GM10847 (cell line): Measurements from ENCODE around the gene CCDC194.

Experiments used
- POLR2A ChIP-seq: IDR thresholded peaks from 2 replicates; pipeline ENCODE4 v1.6.1; 2011; ENCODE audit not compliant: insufficient read length; ENCODE audit errors: extremely low read depth

CCDC194 gene

DNA sequence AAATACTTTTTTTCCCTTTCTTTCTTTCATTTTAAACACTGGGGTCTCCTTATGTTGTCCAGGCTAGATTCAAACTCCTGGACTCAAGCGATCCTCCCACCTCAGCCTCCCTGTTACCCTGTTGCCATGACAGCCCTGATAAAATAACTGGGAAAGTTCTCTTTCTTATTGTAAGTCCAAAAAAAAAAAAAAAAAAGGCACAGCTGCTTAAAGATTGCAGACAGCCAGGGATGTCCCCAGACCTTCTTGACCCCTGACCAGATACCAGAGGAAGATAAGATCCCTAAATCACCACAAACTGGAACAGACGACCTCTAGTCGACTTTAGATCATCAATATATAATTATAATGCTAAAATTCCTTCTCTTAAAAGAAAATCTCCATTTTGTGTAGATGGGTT lies 24.7 kb upstream of the CCDC194 start:
- no peak for TF ChIP-seq POLR2A

DNA sequence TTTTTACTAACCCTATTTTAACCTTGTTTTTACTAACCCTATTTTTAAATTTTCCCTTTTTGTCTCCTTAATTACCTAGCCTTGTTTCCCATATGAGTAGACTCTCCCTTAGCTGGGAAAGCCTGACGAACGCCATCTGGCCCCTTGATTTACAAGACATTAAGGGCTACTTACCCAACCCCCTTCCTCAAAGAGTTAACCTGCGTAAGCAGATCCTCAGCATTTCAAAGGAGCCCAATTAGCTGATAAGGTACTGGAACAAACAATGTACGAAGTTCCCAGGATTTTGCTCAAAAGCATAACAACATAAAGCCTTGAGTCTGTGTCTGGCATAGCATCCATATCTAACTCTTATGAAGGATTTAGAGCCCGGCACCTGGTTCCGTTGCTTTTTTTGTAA lies 21.1 kb upstream of the CCDC194 start:
- no peak for TF ChIP-seq POLR2A

DNA sequence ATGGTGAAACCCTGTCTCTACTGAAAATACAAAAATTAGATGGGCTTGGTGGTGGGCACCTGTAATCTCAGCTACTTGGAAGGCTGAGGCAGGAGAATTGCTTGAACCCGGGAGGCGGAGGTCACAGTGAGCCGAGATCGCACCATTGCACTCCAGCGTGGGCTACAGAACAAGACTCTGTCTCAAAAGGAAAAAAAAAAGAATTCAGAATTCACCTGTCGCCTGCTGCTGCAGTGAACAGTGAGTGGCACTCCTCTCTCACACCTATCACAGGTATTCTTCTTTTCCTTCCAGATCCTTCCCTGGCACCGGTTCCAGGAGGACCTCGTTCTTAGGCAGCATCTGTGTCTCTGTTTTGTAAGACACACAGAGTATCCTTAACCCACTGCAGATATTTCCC lies 20.1 kb upstream of the CCDC194 start:
- TF ChIP-seq POLR2A = no peak

DNA sequence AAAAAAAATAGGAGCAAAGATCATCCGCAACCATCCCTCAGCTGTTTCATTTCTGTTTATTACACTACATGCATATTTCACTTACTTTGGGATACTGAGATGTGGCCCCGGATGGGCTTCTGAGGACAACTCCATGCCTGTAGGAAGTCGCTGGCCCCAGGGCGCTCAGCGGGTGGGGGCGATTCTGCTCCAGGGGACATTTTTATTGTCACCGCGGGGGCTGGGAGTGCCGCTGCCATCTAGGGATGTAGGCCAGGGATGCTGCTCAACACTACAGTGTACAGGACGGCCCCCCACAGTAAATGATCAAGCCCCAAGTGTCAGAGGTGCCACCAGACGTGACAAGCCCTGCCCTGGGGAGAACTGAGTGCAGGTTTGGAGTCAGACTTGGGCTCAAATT lies 17.8 kb upstream of the CCDC194 start:
- no peak for TF ChIP-seq POLR2A

DNA sequence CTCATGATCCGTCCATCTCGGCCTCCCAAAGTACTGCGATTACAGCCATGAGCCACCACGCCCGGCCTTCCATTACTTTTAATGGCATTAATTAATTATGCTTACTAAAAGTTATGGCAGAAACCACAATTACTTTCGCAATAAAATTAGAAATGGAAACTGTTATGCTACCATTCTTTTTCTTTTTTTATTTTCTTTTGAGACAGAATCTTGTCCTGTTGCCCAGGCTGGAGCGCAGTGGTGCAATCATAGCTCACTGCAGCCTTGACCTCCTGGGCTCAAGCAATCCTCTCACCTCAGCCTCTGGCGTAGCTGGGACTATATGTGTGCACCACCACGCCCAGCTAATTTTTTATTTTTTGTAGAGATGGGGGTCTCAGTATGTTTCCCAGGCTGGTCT lies 16.0 kb upstream of the CCDC194 start:
- no peak for TF ChIP-seq POLR2A

DNA sequence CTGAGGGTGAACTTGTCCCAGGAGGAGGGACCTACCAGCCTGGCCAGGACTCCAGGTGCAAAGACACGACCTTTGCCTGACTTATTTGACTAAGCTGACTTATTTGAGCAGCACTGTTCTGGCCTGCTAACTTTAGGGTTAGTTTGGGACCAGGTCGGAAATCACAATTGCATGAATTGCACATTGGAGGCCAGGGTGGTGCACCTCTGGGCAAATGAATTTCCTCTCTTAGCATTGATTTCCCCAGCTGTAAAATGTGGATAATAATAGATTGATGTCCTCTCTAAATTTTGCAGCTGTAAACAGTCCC lies 12.8 kb upstream of the CCDC194 start:
- TF ChIP-seq POLR2A = no peak

DNA sequence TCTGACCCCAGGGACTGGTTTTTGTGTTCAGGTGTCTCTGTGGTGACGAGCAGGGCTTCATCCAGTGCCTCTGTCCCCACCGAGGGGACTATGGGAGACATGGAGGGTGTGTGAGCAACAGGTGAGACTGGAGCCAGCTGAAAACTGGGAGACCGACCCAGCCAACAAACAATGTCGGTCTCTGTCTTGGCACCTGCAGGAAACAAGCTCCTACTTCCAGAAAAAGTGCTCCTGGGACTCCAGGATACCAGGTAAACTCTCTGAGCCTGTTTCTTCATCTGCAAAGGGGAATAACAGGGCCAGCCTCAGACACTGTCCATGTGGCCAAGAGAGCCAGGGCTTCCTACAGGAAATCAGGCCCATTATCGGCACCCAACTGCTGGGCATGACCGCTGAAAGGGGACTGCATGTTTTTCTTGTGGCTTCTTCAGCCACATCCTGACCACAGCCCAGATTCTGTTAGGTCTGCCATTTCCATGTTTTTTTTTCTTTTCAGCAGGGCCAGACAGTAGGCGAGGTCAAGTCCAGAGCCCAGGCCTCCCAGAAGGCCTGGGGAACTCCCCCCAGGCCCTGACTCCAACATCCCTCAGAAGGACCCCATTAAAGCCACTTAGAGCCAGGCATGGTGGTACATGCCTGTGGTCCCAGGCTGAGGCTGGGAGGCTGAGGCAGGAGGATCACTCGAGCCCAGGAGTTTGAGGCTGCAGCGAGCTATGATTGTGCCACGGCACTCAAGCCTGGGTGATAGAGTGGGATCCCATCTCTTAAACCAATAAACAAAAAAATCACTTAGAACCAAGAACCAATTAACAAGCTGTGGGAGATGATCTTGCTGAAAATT lies 12.3 kb upstream of the CCDC194 start:
- peak; percentile 24 for TF ChIP-seq POLR2A

DNA sequence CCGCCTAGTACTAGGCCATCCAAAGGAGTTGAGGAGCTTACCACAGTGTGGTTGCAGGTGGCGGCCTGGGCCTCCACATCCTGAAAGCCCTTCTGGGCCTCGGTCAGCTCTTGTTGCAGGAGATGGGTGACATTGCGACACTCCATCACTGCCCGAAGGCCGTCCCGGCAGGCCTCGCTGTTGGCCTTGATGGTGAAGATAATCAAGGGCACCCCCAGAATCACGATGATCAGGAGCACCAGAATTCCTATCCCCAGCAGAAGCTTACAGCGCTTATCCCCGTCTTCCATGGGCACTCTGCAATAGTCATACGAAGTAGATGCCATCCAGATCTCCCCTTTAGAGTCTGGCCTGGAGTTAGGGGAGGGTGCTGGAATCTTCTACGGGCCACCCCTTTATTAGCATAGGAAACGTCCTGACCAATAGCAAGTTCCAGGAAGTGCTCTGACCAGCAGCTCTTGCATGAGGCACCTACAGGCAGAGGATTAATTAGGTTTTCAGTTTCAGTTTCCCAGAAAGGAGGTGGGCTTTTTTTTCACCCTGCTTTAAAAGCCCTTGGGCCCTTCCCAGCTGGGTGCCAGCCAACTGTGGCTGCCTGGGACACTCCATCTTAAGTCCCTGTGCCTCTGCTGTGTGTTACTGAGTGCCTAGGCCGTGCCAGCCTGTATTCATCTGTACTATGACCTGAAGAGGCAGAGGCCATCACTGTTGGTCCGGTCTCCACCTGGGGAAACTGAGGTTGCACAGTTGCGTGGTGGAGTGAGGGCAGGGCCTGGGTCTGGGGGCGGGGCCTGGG lies 11.5 kb upstream of the CCDC194 start, which contains the start of gene BST2:
Gene BST2 (minus strand): TSS at position 381 of the 796 bp plus-strand sequence. CDS start 55 bp downstream, at position 326.
- TF ChIP-seq POLR2A = peak; percentile 46

DNA sequence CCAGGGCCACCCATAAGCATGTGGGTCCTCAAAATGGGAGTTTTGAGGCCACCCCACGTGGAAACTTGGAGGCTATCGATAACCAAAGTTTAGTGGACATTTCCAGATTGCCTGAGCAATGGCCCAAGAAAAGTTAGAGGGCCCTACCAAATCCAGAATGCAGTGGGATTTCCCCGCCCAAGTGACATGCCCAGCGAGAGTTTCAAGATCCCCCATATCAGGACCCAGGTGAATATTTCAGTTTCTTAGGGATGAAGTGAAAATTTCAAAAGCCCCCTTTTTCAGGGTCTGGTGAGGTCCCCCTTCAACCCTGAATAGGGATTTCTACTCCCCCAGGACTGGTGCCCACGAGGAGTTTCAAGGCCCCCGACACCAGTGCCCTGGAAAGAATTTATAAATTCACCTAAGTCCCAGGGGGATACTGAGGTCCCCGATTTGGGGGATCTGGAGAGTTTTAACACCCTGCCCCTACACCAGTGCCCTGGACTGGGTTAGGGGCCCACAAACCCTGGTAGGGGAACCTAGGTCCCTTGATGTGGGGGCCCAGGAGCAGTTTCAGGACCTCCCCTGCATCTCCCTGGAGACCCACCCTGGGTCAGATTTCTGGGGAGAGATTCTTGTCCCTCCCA lies 10.7 kb upstream of the CCDC194 start:
- TF ChIP-seq POLR2A = no peak

DNA sequence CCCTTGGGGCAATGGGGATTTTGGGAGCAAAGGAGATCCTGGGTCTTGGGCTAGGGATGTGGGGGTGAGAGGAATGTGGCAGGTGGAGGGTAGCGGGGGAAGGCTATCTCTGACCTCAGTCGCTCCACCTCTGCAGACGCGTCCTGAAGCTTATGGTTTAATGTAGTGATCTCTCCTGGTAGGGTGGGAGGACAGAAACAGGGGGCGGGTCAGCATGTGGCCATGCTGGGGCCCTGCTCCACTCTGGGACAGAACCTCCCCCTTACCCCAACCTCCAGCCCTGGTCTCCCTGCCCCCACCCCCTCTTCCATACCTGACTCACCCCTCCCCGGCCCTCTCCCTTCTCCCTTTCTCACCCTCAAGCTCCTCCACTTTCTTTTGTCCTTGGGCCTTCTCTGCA lies 10.0 kb upstream of the CCDC194 start:
- no peak for TF ChIP-seq POLR2A

DNA sequence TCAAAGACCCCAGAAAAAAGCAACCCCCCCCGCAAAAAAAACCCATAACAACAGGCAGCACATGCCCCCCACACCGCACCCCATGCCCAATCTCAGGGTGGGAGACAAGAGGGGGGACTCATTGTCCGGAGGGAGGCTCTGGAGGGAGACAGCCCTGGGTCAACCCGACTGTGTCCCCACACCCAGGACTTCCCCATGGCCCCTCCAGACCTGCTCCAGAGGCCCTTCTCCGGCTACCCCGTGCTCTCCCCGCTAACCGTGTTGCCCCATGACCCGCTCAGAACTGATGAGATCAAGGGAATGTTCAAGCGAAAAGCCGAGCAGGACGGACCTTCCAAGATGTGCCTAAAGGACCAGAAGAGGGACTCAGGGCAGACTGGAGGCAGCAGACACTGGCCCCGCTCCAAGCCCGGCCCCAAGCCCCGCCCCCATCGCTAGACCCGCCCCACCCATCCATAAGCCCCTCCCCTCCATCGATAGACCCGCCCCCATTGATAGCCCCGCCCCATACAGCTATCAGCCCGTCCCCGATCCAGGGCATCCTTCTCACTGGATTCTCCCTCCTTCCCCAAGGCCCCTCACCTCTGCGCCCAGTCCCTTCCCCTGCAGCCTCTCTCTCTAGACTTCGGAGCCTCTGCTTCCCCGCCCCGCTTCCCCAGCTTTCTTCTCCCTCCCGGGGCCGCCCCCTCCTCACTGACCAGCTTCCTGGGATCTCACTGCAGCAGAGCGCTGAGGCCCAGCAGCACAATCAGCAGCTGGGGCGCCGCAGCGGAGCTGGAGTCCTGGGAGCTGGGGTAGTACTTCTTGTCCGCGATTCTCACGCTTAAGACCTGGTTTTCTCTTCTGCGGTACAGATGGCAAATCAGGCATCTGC lies 9.2 kb upstream of the CCDC194 start:
- TF ChIP-seq POLR2A = no peak

DNA sequence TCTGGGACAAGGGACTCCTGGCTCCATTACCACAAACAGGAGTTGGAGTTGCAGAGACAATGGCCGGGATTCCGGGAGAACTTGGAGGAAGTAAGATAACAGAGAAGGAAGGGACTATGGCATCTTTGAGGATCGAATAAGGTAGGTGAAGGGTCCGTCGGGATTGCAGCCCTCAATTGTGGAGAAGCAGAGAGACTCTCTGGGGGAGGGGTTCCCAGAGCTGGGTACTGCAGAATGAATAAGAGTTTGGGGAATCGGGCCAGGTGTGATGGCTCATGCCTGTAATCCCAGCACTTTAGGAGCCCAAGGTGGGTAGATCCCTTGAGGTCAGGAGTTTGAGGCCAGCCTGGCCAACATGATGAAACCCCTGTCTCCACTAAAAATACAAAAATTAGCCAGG lies 7.6 kb upstream of the CCDC194 start:
- TF ChIP-seq POLR2A = no peak

DNA sequence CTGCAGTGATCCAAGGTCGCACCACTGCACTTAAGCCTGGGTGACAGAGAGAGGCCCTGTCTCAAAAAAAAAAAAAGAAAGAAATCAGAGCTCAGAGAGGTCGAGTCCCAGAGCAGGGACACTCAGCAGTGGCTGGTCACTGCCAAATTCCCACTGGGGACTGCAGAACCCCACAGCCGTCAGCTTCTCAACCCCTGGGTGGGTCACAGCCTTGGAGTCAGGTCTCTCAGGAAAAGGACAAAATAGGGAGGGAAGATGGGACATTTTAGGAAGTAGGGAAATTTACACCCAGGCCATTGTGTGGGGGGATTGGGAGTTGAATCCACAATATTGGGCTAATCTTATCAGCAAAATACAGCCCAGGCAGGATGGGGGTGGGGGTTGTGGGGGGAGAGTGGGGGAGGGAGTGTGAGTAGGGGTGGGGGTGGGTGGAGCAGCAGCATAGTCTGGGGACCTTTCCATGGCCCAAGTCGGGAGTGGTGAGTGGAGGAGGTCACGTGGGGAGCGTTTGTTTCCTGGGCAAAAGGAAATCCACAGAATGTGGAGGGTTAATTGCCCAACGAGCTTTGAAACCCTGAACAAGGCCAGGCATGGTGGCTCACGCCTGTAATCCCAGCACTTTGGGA lies 5.0 kb upstream of the CCDC194 start:
- no peak for TF ChIP-seq POLR2A

DNA sequence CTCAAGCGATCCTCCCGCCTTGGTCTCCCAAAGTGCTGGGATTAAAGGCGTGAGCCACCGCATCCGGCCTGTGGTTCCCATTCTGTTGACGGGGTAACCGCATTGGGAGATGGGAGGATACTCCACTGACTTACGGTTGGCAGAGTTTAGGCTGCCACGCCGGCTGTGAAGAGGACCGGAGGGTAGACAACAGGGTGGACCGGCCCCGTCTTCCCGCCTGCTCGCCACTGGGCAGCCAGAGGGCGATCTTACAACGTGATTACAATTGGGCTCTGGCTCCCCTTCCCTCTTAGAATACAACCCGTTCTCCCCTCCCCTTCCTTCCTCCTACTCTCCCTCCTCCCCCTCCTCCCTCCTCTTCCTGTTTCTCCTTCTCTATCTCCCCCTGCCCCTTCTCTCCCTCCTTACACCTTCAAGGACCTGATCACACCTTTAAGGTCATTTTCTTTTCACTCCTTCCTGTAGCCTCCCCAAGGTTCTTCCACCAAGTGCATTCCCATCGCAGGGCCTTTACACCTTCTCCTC lies 957 bp upstream of the CCDC194 start:
- no peak for TF ChIP-seq POLR2A
